Measurements from ENCODE around the gene NPW.

Gene NPW

GRCh38 chr16:2048116-2048543 lies 28.5 kb downstream of the NPW start:
- H3K27ac ChIP-seq (ENCODE audit: low read depth, low read length) = no peak overlapping the region
- H3K4me2 ChIP-seq (ENCODE audit: low read length) = peak overlapping the region; percentile 100
- H3K27me3 ChIP-seq (ENCODE audit: control insufficient read depth, low read length) = no peaks in the 10 kb centered on the region
- H3K79me2 ChIP-seq (ENCODE audit: control insufficient read depth, low read length) = peaks cover 28% of the 10 kb centered on the region
- H3F3A ChIP-seq (ENCODE audit: control insufficient read depth, insufficient read depth) = no peaks in the 10 kb centered on the region
- H3K4me3 ChIP-seq (ENCODE audit: low read length) = peak overlapping the region; percentile 96
- no peaks in the 10 kb centered on the region for H3K9me3 ChIP-seq (ENCODE audit: control insufficient read depth, insufficient read depth, low read length)
- TF ChIP-seq EZH2phosphoT487 (IDR thresholded peaks at IDR 0.05; ENCODE audit: borderline replicate concordance, low read length) (no peak), CTCF (IDR thresholded peaks at IDR 0.05; ENCODE audit: low read depth, low read length, poor library complexity, severe bottlenecking) (no peak)
- H3K9me2 ChIP-seq (replicated peaks; ENCODE audit: control insufficient read depth, low read length) = no peaks in the 10 kb centered on the region
- H3K36me3 ChIP-seq (ENCODE audit: control insufficient read depth, low read length) = peaks cover 13% of the 10 kb centered on the region
- H3K4me1 ChIP-seq (ENCODE audit: control insufficient read depth, low read length) = peaks cover 27% of the 10 kb centered on the region
- H4K20me1 ChIP-seq (ENCODE audit: control insufficient read depth, insufficient read depth, low read depth, low read length) = no peaks in the 10 kb centered on the region

DNA sequence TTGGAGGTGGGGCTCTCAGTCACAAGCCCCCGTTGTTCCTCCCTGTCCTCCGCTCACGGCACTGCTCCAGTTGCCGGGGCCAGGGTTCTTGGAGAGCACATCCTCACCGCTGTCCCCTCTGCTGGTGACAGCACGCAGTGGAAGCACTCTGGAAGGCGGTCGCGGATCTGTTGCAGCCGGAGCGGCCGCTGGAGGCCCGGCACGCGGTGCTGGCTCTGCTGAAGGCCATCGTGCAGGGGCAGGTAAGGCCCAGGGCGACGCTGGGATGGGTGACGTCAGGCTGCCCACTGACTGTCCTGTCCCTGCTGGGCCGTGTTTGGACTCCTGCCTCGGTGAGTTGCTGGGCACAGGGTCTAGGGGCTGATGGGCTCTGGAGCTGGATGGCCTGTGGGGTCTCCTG lies 33.6 kb downstream of the NPW start:
- no peaks in the 10 kb centered on the region for H3K9me3 ChIP-seq (ENCODE audit: control insufficient read depth, insufficient read depth, low read length)
- no peak overlapping the region for H3K4me2 ChIP-seq (ENCODE audit: low read length)
- no peak overlapping the region for H3K4me3 ChIP-seq (ENCODE audit: low read length)
- H3F3A ChIP-seq (ENCODE audit: control insufficient read depth, insufficient read depth) = no peaks in the 10 kb centered on the region
- H3K79me2 ChIP-seq (ENCODE audit: control insufficient read depth, low read length) = peaks cover 11% of the 10 kb centered on the region
- TF ChIP-seq CTCF (IDR thresholded peaks at IDR 0.05; ENCODE audit: low read depth, low read length, poor library complexity, severe bottlenecking) (no peak), EZH2phosphoT487 (IDR thresholded peaks at IDR 0.05; ENCODE audit: borderline replicate concordance, low read length) (no peak)
- no peaks in the 10 kb centered on the region for H3K27me3 ChIP-seq (ENCODE audit: control insufficient read depth, low read length)
- no peaks in the 10 kb centered on the region for H3K9me2 ChIP-seq (replicated peaks; ENCODE audit: control insufficient read depth, low read length)
- no peak overlapping the region for H3K27ac ChIP-seq (ENCODE audit: low read depth, low read length)
- H4K20me1 ChIP-seq (ENCODE audit: control insufficient read depth, insufficient read depth, low read depth, low read length) = no peaks in the 10 kb centered on the region
- H3K4me1 ChIP-seq (ENCODE audit: control insufficient read depth, low read length) = peaks cover 9% of the 10 kb centered on the region
- H3K36me3 ChIP-seq (ENCODE audit: control insufficient read depth, low read length) = peaks cover 11% of the 10 kb centered on the region; the same call in 1 of the 2 replicates

GRCh38 chr16:2053897-2054296 lies 34.3 kb downstream of the NPW start:
- Histone ChIP-seq H3K4me2 (ENCODE audit: low read length) (no peak overlapping the region), H3K9me3 (ENCODE audit: control insufficient read depth, insufficient read depth, low read length) (no peaks in the 10 kb centered on the region), H3K27me3 (ENCODE audit: control insufficient read depth, low read length) (no peaks in the 10 kb centered on the region), H4K20me1 (ENCODE audit: control insufficient read depth, insufficient read depth, low read depth, low read length) (no peaks in the 10 kb centered on the region), H3K9me2 (replicated peaks; ENCODE audit: control insufficient read depth, low read length) (no peaks in the 10 kb centered on the region), H3K36me3 (ENCODE audit: control insufficient read depth, low read length) (peaks cover 11% of the 10 kb centered on the region; the same call in 1 of the 2 replicates), H3K27ac (ENCODE audit: low read depth, low read length) (no peak overlapping the region), H3F3A (ENCODE audit: control insufficient read depth, insufficient read depth) (no peaks in the 10 kb centered on the region), H3K4me1 (ENCODE audit: control insufficient read depth, low read length) (peaks cover 3% of the 10 kb centered on the region), H3K79me2 (ENCODE audit: control insufficient read depth, low read length) (peaks cover 4% of the 10 kb centered on the region), H3K4me3 (ENCODE audit: low read length) (no peak overlapping the region)
- no peak for TF ChIP-seq CTCF (IDR thresholded peaks at IDR 0.05; ENCODE audit: low read depth, low read length, poor library complexity, severe bottlenecking)
- no peak for TF ChIP-seq EZH2phosphoT487 (IDR thresholded peaks at IDR 0.05; ENCODE audit: borderline replicate concordance, low read length)

All from DOHH2 (cell line).